HEK293T (cell line): ENCODE results near the gene FMN2.

ENCODE experiments used
- BHLHE40 ChIP-seq: fragments of 450-650 bp; IDR thresholded peaks from 2 replicates; pipeline ENCODE4 v1.6.1; 2016; ENCODE audit warnings: mild to moderate bottlenecking, moderate library complexity, borderline replicate concordance
- FOXK2 ChIP-seq: fragments of 450-650 bp; IDR thresholded peaks from 2 replicates; pipeline ENCODE4 v1.6.1; 2016; ENCODE audit warnings: mild to moderate bottlenecking
- FOXM1 ChIP-seq: fragments of 450-650 bp; IDR thresholded peaks from 2 replicates; pipeline ENCODE4 v1.6.1; 2017; ENCODE audit warnings: mild to moderate bottlenecking, borderline replicate concordance
- NFRKB ChIP-seq: fragments of 450-650 bp; IDR thresholded peaks from 2 replicates; pipeline ENCODE4 v1.6.1; 2016; ENCODE audit warnings: mild to moderate bottlenecking, moderate library complexity
- PKNOX1 ChIP-seq: fragments of 450-650 bp; IDR thresholded peaks from 2 replicates; pipeline ENCODE4 v1.6.1; 2016
- TARDBP ChIP-seq: fragments of 450-650 bp; IDR thresholded peaks from 2 replicates; pipeline ENCODE4 v1.6.1; 2016

- TF ChIP-seq PKNOX1 (no peak), NFRKB (no peak), TARDBP (no peak), FOXK2 (no peak), BHLHE40 (no peak), FOXM1 (no peak)
Observed at GRCh38 chr1:240466509-240466908, 374.8 kb downstream of the FMN2 start.
